Measurements from ENCODE around the gene NUAK1.
A peak's percentile ranks its signal among the peaks of the same experiment; 100 is the strongest.

Gene NUAK1

GRCh38 chr12:106067606-106068205 lies 71.0 kb downstream of the NUAK1 start:
- Histone ChIP-seq H3K9ac (ENCODE audit: low read length) (no peak overlapping the region), H3K27me3 (replicated peaks; ENCODE audit: control insufficient read depth, insufficient read depth, low read length) (no peaks in the 10 kb centered on the region), H3K36me3 (ENCODE audit: control insufficient read depth, insufficient read depth, low read length, severe bottlenecking) (peaks cover 96% of the 10 kb centered on the region), H3K4me3 (ENCODE audit: low read length) (no peak overlapping the region), H3K4me1 (ENCODE audit: control insufficient read depth, insufficient read depth, low read length) (peaks cover 10% of the 10 kb centered on the region), H3K9me3 (ENCODE audit: control insufficient read depth, low read length) (no peaks in the 10 kb centered on the region)
- no peak for DNase-seq (ENCODE audit: low read depth)

- no peaks in the 10 kb centered on the region for H3K27me3 ChIP-seq (replicated peaks; ENCODE audit: control insufficient read depth, insufficient read depth, low read length)
- H3K4me1 ChIP-seq (ENCODE audit: control insufficient read depth, insufficient read depth, low read length): peaks cover 5% of the 10 kb centered on the region
- no peak overlapping the region for H3K9ac ChIP-seq (ENCODE audit: low read length)
- no peak for DNase-seq (ENCODE audit: low read depth)
- H3K36me3 ChIP-seq (ENCODE audit: control insufficient read depth, insufficient read depth, low read length, severe bottlenecking): peaks cover 88% of the 10 kb centered on the region
- H3K9me3 ChIP-seq (ENCODE audit: control insufficient read depth, low read length): no peaks in the 10 kb centered on the region
- no peak overlapping the region for H3K4me3 ChIP-seq (ENCODE audit: low read length)
Observed at GRCh38 chr12:106066726-106067325, 71.9 kb downstream of the NUAK1 start.

GRCh38 chr12:106066051-106066705 lies 72.6 kb downstream of the NUAK1 start:
- Histone ChIP-seq H3K4me1 (ENCODE audit: control insufficient read depth, insufficient read depth, low read length) (no peaks in the 10 kb centered on the region), H3K36me3 (ENCODE audit: control insufficient read depth, insufficient read depth, low read length, severe bottlenecking) (peaks cover 84% of the 10 kb centered on the region), H3K27me3 (replicated peaks; ENCODE audit: control insufficient read depth, insufficient read depth, low read length) (no peaks in the 10 kb centered on the region), H3K9me3 (ENCODE audit: control insufficient read depth, low read length) (no peaks in the 10 kb centered on the region), H3K9ac (ENCODE audit: low read length) (no peak overlapping the region), H3K4me3 (ENCODE audit: low read length) (no peak overlapping the region)
- DNase-seq (ENCODE audit: low read depth): no peak

GRCh38 chr12:106065506-106065905 lies 73.2 kb downstream of the NUAK1 start:
- H3K27me3 ChIP-seq (replicated peaks; ENCODE audit: control insufficient read depth, insufficient read depth, low read length): no peaks in the 10 kb centered on the region
- no peaks in the 10 kb centered on the region for H3K4me1 ChIP-seq (ENCODE audit: control insufficient read depth, insufficient read depth, low read length)
- no peak overlapping the region for H3K4me3 ChIP-seq (ENCODE audit: low read length)
- no peaks in the 10 kb centered on the region for H3K9me3 ChIP-seq (ENCODE audit: control insufficient read depth, low read length)
- H3K9ac ChIP-seq (ENCODE audit: low read length): no peak overlapping the region
- H3K36me3 ChIP-seq (ENCODE audit: control insufficient read depth, insufficient read depth, low read length, severe bottlenecking): peaks cover 77% of the 10 kb centered on the region
- no peak for DNase-seq (ENCODE audit: low read depth)

GRCh38 chr12:106064721-106065021 lies 74.1 kb downstream of the NUAK1 start:
- no peaks in the 10 kb centered on the region for H3K4me1 ChIP-seq (ENCODE audit: control insufficient read depth, insufficient read depth, low read length)
- peaks cover 69% of the 10 kb centered on the region for H3K36me3 ChIP-seq (ENCODE audit: control insufficient read depth, insufficient read depth, low read length, severe bottlenecking)
- no peak overlapping the region for H3K9ac ChIP-seq (ENCODE audit: low read length)
- H3K27me3 ChIP-seq (replicated peaks; ENCODE audit: control insufficient read depth, insufficient read depth, low read length): no peaks in the 10 kb centered on the region
- H3K4me3 ChIP-seq (ENCODE audit: low read length): no peak overlapping the region
- no peaks in the 10 kb centered on the region for H3K9me3 ChIP-seq (ENCODE audit: control insufficient read depth, low read length)
- no peak for DNase-seq (ENCODE audit: low read depth)

GRCh38 chr12:106063826-106064720 lies 74.7 kb downstream of the NUAK1 start:
- H3K27me3 ChIP-seq (replicated peaks; ENCODE audit: control insufficient read depth, insufficient read depth, low read length): no peaks in the 10 kb centered on the region
- H3K4me1 ChIP-seq (ENCODE audit: control insufficient read depth, insufficient read depth, low read length): no peaks in the 10 kb centered on the region
- no peak overlapping the region for H3K9ac ChIP-seq (ENCODE audit: low read length)
- no peak overlapping the region for H3K4me3 ChIP-seq (ENCODE audit: low read length)
- peaks cover 63% of the 10 kb centered on the region for H3K36me3 ChIP-seq (ENCODE audit: control insufficient read depth, insufficient read depth, low read length, severe bottlenecking)
- DNase-seq (ENCODE audit: low read depth): no peak
- H3K9me3 ChIP-seq (ENCODE audit: control insufficient read depth, low read length): no peaks in the 10 kb centered on the region

- peaks cover 12% of the 10 kb centered on the region for H3K4me1 ChIP-seq (ENCODE audit: control insufficient read depth, insufficient read depth, low read length)
- no peak for DNase-seq (ENCODE audit: low read depth)
- peaks cover 49% of the 10 kb centered on the region for H3K36me3 ChIP-seq (ENCODE audit: control insufficient read depth, insufficient read depth, low read length, severe bottlenecking)
- H3K4me3 ChIP-seq (ENCODE audit: low read length): no peak overlapping the region
- no peaks in the 10 kb centered on the region for H3K27me3 ChIP-seq (replicated peaks; ENCODE audit: control insufficient read depth, insufficient read depth, low read length)
- H3K9ac ChIP-seq (ENCODE audit: low read length): no peak overlapping the region
- H3K9me3 ChIP-seq (ENCODE audit: control insufficient read depth, low read length): no peaks in the 10 kb centered on the region
Observed at GRCh38 chr12:106062693-106063092, 76.1 kb downstream of the NUAK1 start.

- Histone ChIP-seq H3K27me3 (replicated peaks; ENCODE audit: control insufficient read depth, insufficient read depth, low read length) (no peaks in the 10 kb centered on the region), H3K9ac (ENCODE audit: low read length) (no peak overlapping the region), H3K4me1 (ENCODE audit: control insufficient read depth, insufficient read depth, low read length) (peaks cover 24% of the 10 kb centered on the region), H3K36me3 (ENCODE audit: control insufficient read depth, insufficient read depth, low read length, severe bottlenecking) (peaks cover 9% of the 10 kb centered on the region), H3K4me3 (ENCODE audit: low read length) (peak overlapping the region; percentile 27), H3K9me3 (ENCODE audit: control insufficient read depth, low read length) (peaks cover 11% of the 10 kb centered on the region)
- peak; percentile 73 for DNase-seq (ENCODE audit: low read depth)
Observed at GRCh38 chr12:106058256-106059182, 80.2 kb downstream of the NUAK1 start.

GRCh38 chr12:106054049-106054448 lies 84.7 kb downstream of the NUAK1 start:
- Histone ChIP-seq H3K27me3 (replicated peaks; ENCODE audit: control insufficient read depth, insufficient read depth, low read length) (no peaks in the 10 kb centered on the region), H3K4me3 (ENCODE audit: low read length) (no peak overlapping the region)
- no peak for DNase-seq (ENCODE audit: low read depth)

GRCh38 chr12:106051853-106052531 lies 86.8 kb downstream of the NUAK1 start:
- DNase-seq (ENCODE audit: low read depth): peak; percentile 46
- H3K27me3 ChIP-seq (replicated peaks; ENCODE audit: control insufficient read depth, insufficient read depth, low read length): no peaks in the 10 kb centered on the region

More at GRCh38 chr12:106054049-106054448, 84.7 kb downstream of the NUAK1 start:
- no peak overlapping the region for H3K9ac ChIP-seq (ENCODE audit: low read length)
- H3K9me3 ChIP-seq (ENCODE audit: control insufficient read depth, low read length): peaks cover 11% of the 10 kb centered on the region
- H3K4me1 ChIP-seq (ENCODE audit: control insufficient read depth, insufficient read depth, low read length): peaks cover 42% of the 10 kb centered on the region
- H3K36me3 ChIP-seq (ENCODE audit: control insufficient read depth, insufficient read depth, low read length, severe bottlenecking): no peaks in the 10 kb centered on the region

More at GRCh38 chr12:106051853-106052531, 86.8 kb downstream of the NUAK1 start:
- H3K4me1 ChIP-seq (ENCODE audit: control insufficient read depth, insufficient read depth, low read length): peaks cover 30% of the 10 kb centered on the region
- H3K4me3 ChIP-seq (ENCODE audit: low read length): no peak overlapping the region
- no peaks in the 10 kb centered on the region for H3K36me3 ChIP-seq (ENCODE audit: control insufficient read depth, insufficient read depth, low read length, severe bottlenecking)
- H3K9me3 ChIP-seq (ENCODE audit: control insufficient read depth, low read length): peaks cover 11% of the 10 kb centered on the region
- H3K9ac ChIP-seq (ENCODE audit: low read length): no peak overlapping the region

Measured in adipocyte (in vitro differentiated cells).